GM23338 (cell line): Measurements from ENCODE around the gene LCP1. TPM values are rescaled to one million over a fixed set of nuclear protein-coding genes. Genes with fewer than 3 reads are reported as not detected.

Experiments
- ATAC-seq: fragments of 200-7000 bp; cut with Tn5 transposase; 3 replicates; pipeline ENCODE4 v1.9.1; 2020
- DNase-seq: peaks from one replicate; pipeline ENCODE4 v3.0.0-alpha.2; 2015; ENCODE audit warnings: low spot score
- H2AFZ ChIP-seq: fragments of 200-600 bp; sonication (generic); 2 replicates; pipeline ENCODE4 v1.8.0; 2016; ENCODE audit warnings: antibody characterized with exemption, mild to moderate bottlenecking, moderate library complexity
- H3F3A ChIP-seq: fragments of 200-600 bp; sonication (generic); replicated peaks from 2 replicates; pipeline ENCODE4 v1.8.0; 2017; ENCODE audit warnings: antibody characterized with exemption, mixed run types, low read depth
- H3K27ac ChIP-seq: fragments of 200-600 bp; sonication (generic); 2 replicates; pipeline ENCODE4 v1.6.1; 2016; ENCODE audit warnings: low read depth
- H3K27me3 ChIP-seq: fragments of 200-600 bp; sonication (generic); 2 replicates; pipeline ENCODE4 v1.8.0; 2016; ENCODE audit warnings: mild to moderate bottlenecking, mixed run types, moderate library complexity; ENCODE audit not compliant: insufficient read depth
- H3K36me3 ChIP-seq: fragments of 200-600 bp; sonication (generic); 2 replicates; pipeline ENCODE4 v1.8.0; 2016; ENCODE audit warnings: mild to moderate bottlenecking; ENCODE audit not compliant: insufficient read depth
- H3K4me1 ChIP-seq: fragments of 200-600 bp; sonication (generic); 2 replicates; pipeline ENCODE4 v1.8.0; 2016; ENCODE audit warnings: mild to moderate bottlenecking, moderate library complexity; ENCODE audit not compliant: insufficient read depth
- H3K4me2 ChIP-seq: fragments of 200-600 bp; sonication (generic); 2 replicates; pipeline ENCODE4 v1.7.1; 2017; ENCODE audit warnings: mixed run types
- H3K4me3 ChIP-seq: fragments of 200-600 bp; sonication (generic); 2 replicates; pipeline ENCODE4 v1.6.1; 2016; ENCODE audit warnings: mixed run types
- H3K79me2 ChIP-seq: fragments of 200-600 bp; sonication (generic); replicated peaks from 2 replicates; pipeline ENCODE4 v1.8.0; 2017; ENCODE audit warnings: mild to moderate bottlenecking; ENCODE audit not compliant: insufficient read depth
- H3K9me2 ChIP-seq: fragments of 200-600 bp; sonication (generic); 2 replicates; pipeline ENCODE4 v1.8.0; 2017; ENCODE audit not compliant: insufficient read depth
- H4K20me1 ChIP-seq: fragments of 200-600 bp; sonication (generic); replicated peaks from 2 replicates; pipeline ENCODE4 v1.8.0; 2017; ENCODE audit warnings: mild to moderate bottlenecking; ENCODE audit not compliant: insufficient read depth
- H3K27ac Mint-ChIP-seq: 2 replicates; pipeline ENCODE4 v1.8.0; 2020; ENCODE audit warnings: inconsistent platforms, mild to moderate bottlenecking, moderate library complexity, mixed read lengths
- H3K27me3 Mint-ChIP-seq: 3 replicates; pipeline ENCODE4 v1.8.0; 2022; ENCODE audit warnings: low read depth, mild to moderate bottlenecking, moderate library complexity, mixed read lengths, inconsistent platforms; ENCODE audit not compliant: insufficient read depth, poor library complexity
- H3K36me3 Mint-ChIP-seq: 3 replicates; pipeline ENCODE4 v1.8.0; 2021; ENCODE audit warnings: low read depth, mild to moderate bottlenecking, inconsistent platforms, moderate library complexity, mixed read lengths
- H3K4me1 Mint-ChIP-seq: 3 replicates; pipeline ENCODE4 v1.8.0; 2020; ENCODE audit warnings: mild to moderate bottlenecking, inconsistent platforms, mixed read lengths
- H3K4me3 Mint-ChIP-seq: 3 replicates; pipeline ENCODE4 v1.8.0; 2021; ENCODE audit warnings: moderate library complexity, mild to moderate bottlenecking, inconsistent platforms, mixed read lengths
- H3K9me3 Mint-ChIP-seq: 3 replicates; pipeline ENCODE4 v1.8.0; 2020; ENCODE audit warnings: moderate library complexity, mild to moderate bottlenecking, inconsistent platforms, mixed read lengths
- CREB1 ChIP-seq: fragments of 250-450 bp; sonication (Bioruptor Pico); IDR thresholded peaks from 2 replicates; pipeline ENCODE4 v1.5.0; 2020; ENCODE audit warnings: low read depth, mild to moderate bottlenecking, moderate library complexity
- EZH2 ChIP-seq: fragments of 200-600 bp; sonication (generic); IDR thresholded peaks from one replicate; pipeline ENCODE4 v1.8.0; 2017; ENCODE audit warnings: antibody characterized with exemption, mild to moderate bottlenecking, low read depth; ENCODE audit not compliant: unreplicated experiment
- EZH2phosphoT487 ChIP-seq: fragments of 200-600 bp; sonication (generic); IDR thresholded peaks from one replicate; pipeline ENCODE4 v1.8.1; 2018; ENCODE audit warnings: antibody characterized with exemption; ENCODE audit not compliant: unreplicated experiment
- JUNB ChIP-seq: IDR thresholded peaks from one replicate; pipeline ENCODE4 v1.6.1; 2016; ENCODE audit warnings: antibody characterized with exemption; ENCODE audit not compliant: unreplicated experiment
- NANOG ChIP-seq: IDR thresholded peaks from 2 replicates; pipeline ENCODE4 v1.6.1; 2016; ENCODE audit warnings: antibody characterized with exemption, borderline replicate concordance
- POLR2AphosphoS5 ChIP-seq: IDR thresholded peaks from 2 replicates; pipeline ENCODE4 v1.6.1; 2016; ENCODE audit warnings: antibody characterized with exemption, low read depth
- STAT1 ChIP-seq: IDR thresholded peaks from one replicate; pipeline ENCODE4 v1.6.1; 2016; ENCODE audit warnings: antibody characterized with exemption; ENCODE audit not compliant: unreplicated experiment
- ZNF114 ChIP-seq: fragments of 250-450 bp; sonication (Bioruptor Pico); IDR thresholded peaks from 2 replicates; pipeline ENCODE4 v1.5.0; 2020; ENCODE audit warnings: mild to moderate bottlenecking, moderate library complexity
- ZNF331 ChIP-seq: fragments of 250-450 bp; sonication (Bioruptor Pico); IDR thresholded peaks from 2 replicates; pipeline ENCODE4 v1.5.0; 2020; ENCODE audit warnings: low read depth, mild to moderate bottlenecking, moderate library complexity
- polyA plus RNA-seq: library from polyadenylated mRNA; unstranded; fragments of >200 nt; fragmentation: Nextera tagmentation; extraction: Ambion mirVana; gene quantifications from 2 replicates; pipeline ENCODE4 v1.2.1, GENCODE V29; 2016
- total RNA-seq: library from RNA; depleted of rRNA; stranded (reverse); fragments of >200 nt; shearing (Covaris generic); gene quantifications from 2 replicates; pipeline ENCODE4 v1.2.3, GENCODE V29; 2014
- TF ChIP-seq, protein P1 (sequence below): fragments of 250-450 bp; sonication (Bioruptor Pico); IDR thresholded peaks from 2 replicates; pipeline ENCODE4 v1.5.0; 2020; ENCODE audit warnings: mild to moderate bottlenecking, moderate library complexity
- TF ChIP-seq, protein P2 (sequence below): IDR thresholded peaks from 2 replicates; pipeline ENCODE4 v1.6.1; 2016; ENCODE audit warnings: antibody characterized with exemption
- TF ChIP-seq, protein P3 (sequence below), 2 experiments: fragments of 200-600 bp in 1 of 2; sonication (generic) in 1 of 2; conservative IDR thresholded peaks; 2 replicates each; pipeline versions ENCODE4 v1.5.1 to v1.6.1; 2016 to 2017; ENCODE audit warnings: antibody characterized with exemption in 2 of 2, low read depth in 2 of 2, mild to moderate bottlenecking in 2 of 2, moderate library complexity in 1 of 2

LCP1 gene
- total and polyA plus RNA-seq, 2 experiments from 2014 or later = 1.9 to 3.4 TPM

GRCh38 chr13:46109451-46109850, 72.5 kb downstream of the LCP1 start (continued):
- TF ChIP-seq, protein P1, sequence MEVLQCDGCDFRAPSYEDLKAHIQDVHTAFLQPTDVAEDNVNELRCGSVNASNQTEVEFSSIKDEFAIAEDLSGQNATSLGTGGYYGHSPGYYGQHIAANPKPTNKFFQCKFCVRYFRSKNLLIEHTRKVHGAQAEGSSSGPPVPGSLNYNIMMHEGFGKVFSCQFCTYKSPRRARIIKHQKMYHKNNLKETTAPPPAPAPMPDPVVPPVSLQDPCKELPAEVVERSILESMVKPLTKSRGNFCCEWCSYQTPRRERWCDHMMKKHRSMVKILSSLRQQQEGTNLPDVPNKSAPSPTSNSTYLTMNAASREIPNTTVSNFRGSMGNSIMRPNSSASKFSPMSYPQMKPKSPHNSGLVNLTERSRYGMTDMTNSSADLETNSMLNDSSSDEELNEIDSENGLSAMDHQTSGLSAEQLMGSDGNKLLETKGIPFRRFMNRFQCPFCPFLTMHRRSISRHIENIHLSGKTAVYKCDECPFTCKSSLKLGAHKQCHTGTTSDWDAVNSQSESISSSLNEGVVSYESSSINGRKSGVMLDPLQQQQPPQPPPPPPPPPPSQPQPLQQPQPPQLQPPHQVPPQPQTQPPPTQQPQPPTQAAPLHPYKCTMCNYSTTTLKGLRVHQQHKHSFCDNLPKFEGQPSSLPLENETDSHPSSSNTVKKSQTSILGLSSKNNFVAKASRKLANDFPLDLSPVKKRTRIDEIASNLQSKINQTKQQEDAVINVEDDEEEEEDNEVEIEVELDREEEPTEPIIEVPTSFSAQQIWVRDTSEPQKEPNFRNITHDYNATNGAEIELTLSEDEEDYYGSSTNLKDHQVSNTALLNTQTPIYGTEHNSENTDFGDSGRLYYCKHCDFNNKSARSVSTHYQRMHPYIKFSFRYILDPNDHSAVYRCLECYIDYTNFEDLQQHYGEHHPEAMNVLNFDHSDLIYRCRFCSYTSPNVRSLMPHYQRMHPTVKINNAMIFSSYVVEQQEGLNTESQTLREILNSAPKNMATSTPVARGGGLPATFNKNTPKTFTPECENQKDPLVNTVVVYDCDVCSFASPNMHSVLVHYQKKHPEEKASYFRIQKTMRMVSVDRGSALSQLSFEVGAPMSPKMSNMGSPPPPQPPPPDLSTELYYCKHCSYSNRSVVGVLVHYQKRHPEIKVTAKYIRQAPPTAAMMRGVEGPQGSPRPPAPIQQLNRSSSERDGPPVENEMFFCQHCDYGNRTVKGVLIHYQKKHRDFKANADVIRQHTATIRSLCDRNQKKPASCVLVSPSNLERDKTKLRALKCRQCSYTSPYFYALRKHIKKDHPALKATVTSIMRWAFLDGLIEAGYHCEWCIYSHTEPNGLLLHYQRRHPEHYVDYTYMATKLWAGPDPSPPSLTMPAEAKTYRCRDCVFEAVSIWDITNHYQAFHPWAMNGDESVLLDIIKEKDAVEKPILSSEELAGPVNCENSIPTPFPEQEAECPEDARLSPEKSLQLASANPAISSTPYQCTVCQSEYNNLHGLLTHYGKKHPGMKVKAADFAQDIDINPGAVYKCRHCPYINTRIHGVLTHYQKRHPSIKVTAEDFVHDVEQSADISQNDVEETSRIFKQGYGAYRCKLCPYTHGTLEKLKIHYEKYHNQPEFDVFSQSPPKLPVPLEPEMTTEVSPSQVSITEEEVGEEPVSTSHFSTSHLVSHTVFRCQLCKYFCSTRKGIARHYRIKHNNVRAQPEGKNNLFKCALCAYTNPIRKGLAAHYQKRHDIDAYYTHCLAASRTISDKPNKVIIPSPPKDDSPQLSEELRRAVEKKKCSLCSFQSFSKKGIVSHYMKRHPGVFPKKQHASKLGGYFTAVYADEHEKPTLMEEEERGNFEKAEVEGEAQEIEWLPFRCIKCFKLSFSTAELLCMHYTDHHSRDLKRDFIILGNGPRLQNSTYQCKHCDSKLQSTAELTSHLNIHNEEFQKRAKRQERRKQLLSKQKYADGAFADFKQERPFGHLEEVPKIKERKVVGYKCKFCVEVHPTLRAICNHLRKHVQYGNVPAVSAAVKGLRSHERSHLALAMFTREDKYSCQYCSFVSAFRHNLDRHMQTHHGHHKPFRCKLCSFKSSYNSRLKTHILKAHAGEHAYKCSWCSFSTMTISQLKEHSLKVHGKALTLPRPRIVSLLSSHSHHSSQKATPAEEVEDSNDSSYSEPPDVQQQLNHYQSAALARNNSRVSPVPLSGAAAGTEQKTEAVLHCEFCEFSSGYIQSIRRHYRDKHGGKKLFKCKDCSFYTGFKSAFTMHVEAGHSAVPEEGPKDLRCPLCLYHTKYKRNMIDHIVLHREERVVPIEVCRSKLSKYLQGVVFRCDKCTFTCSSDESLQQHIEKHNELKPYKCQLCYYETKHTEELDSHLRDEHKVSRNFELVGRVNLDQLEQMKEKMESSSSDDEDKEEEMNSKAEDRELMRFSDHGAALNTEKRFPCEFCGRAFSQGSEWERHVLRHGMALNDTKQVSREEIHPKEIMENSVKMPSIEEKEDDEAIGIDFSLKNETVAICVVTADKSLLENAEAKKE (CRISPR knock-in tag) = no peak
- TF ChIP-seq EZH2phosphoT487 = no peak

GRCh38 chr13:46106839-46107371, 75.1 kb downstream of the LCP1 start:
- no peak overlapping the region for H2AFZ ChIP-seq
- H3K4me1 ChIP-seq = no peaks in the 10 kb centered on the region
- H3F3A ChIP-seq = no peaks in the 10 kb centered on the region
- Mint-ChIP-seq H3K27me3 (peaks cover 3% of the 10 kb centered on the region), H3K9me3 (no peaks in the 10 kb centered on the region), H3K27ac (no peak overlapping the region), H3K4me1 (peaks cover 9% of the 10 kb centered on the region; the same call in 2 of the 3 replicates), H3K36me3 (no peaks in the 10 kb centered on the region), H3K4me3 (no peak overlapping the region)
- no peaks in the 10 kb centered on the region for H4K20me1 ChIP-seq
- no peaks in the 10 kb centered on the region for H3K36me3 ChIP-seq
- no peaks in the 10 kb centered on the region for H3K79me2 ChIP-seq
- ATAC-seq (no peak), DNase-seq (no peak)
- no peak overlapping the region for H3K4me2 ChIP-seq
- no peaks in the 10 kb centered on the region for H3K9me2 ChIP-seq
- H3K27ac ChIP-seq = no peak overlapping the region
- no peak overlapping the region for H3K4me3 ChIP-seq
- no peaks in the 10 kb centered on the region for H3K27me3 ChIP-seq
- TF ChIP-seq EZH2 (no peak), ZNF331 (CRISPR knock-in tag) (no peak), JUNB (no peak), STAT1 (no peak), EZH2phosphoT487 (no peak), NANOG (no peak), CREB1 (CRISPR knock-in tag) (no peak), ZNF114 (CRISPR knock-in tag) (no peak), POLR2AphosphoS5 (no peak)
- TF ChIP-seq, protein P2, sequence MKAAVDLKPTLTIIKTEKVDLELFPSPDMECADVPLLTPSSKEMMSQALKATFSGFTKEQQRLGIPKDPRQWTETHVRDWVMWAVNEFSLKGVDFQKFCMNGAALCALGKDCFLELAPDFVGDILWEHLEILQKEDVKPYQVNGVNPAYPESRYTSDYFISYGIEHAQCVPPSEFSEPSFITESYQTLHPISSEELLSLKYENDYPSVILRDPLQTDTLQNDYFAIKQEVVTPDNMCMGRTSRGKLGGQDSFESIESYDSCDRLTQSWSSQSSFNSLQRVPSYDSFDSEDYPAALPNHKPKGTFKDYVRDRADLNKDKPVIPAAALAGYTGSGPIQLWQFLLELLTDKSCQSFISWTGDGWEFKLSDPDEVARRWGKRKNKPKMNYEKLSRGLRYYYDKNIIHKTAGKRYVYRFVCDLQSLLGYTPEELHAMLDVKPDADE = no peak
- TF ChIP-seq, protein P3, sequence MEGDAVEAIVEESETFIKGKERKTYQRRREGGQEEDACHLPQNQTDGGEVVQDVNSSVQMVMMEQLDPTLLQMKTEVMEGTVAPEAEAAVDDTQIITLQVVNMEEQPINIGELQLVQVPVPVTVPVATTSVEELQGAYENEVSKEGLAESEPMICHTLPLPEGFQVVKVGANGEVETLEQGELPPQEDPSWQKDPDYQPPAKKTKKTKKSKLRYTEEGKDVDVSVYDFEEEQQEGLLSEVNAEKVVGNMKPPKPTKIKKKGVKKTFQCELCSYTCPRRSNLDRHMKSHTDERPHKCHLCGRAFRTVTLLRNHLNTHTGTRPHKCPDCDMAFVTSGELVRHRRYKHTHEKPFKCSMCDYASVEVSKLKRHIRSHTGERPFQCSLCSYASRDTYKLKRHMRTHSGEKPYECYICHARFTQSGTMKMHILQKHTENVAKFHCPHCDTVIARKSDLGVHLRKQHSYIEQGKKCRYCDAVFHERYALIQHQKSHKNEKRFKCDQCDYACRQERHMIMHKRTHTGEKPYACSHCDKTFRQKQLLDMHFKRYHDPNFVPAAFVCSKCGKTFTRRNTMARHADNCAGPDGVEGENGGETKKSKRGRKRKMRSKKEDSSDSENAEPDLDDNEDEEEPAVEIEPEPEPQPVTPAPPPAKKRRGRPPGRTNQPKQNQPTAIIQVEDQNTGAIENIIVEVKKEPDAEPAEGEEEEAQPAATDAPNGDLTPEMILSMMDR (conservative IDR thresholded peaks at IDR 0.05; ENCODE audit: low read depth in 2 of 2) = no peak
